ENCODE measurements around the gene ZNF853. TPM values are rescaled to one million over a fixed set of nuclear protein-coding genes. Genes with fewer than 3 reads are reported as not detected.

Gene ZNF853
- total RNA-seq, 1 experiment from 2014 or later = 12.3 TPM

GRCh38 chr7:6639627-6640026 is 24.2 kb downstream of the ZNF853 start:
- ChIA-PET CTCF (interaction anchor here (0.6 kb wide), 1 partner anchor 1508 kb away, joined by 3 read pairs; no protein-coding TSS in a partner anchor), POLR2A (no interaction called here)
- intact Hi-C loops (cut with micrococcal nuclease; ENCODE audit: unreplicated experiment) = no loop called here
- Histone ChIP-seq H3K4me1 (peaks cover 4% of the 10 kb centered on the region), H3K4me3 (ENCODE audit: low read depth, low read length) (no peak overlapping the region), H3K36me3 (ENCODE audit: control insufficient read depth, insufficient read depth, low read length) (peaks cover 3% of the 10 kb centered on the region; the same call in 1 of the 2 replicates), H3K9me3 (no peaks in the 10 kb centered on the region), H3K27me3 (replicated peaks; ENCODE audit: control insufficient read depth, insufficient read depth, low read length) (no peaks in the 10 kb centered on the region)
- no peak overlapping the region for H3K4me3 Mint-ChIP-seq (ENCODE audit: unreplicated experiment)
- no peaks in the 10 kb centered on the region for H3K27me3 Mint-ChIP-seq (ENCODE audit: insufficient read depth, unreplicated experiment)
- H3K27ac Mint-ChIP-seq (ENCODE audit: unreplicated experiment) = no peak overlapping the region
- no peaks in the 10 kb centered on the region for H3K9me3 Mint-ChIP-seq (ENCODE audit: unreplicated experiment)
- BruUV-seq (replicated peaks) = no TSS peak
- no peak for DNase-seq
- H3K4me1 Mint-ChIP-seq (ENCODE audit: low read depth, unreplicated experiment) = peaks cover 11% of the 10 kb centered on the region
- TF ChIP-seq CTCF (IDR thresholded peaks at IDR 0.05; ENCODE audit: insufficient read depth in 1 of 2, low read depth in 1 of 2, low read length in 1 of 2, severe bottlenecking in 1 of 2, unreplicated experiment in 1 of 2) = no peak
- peaks cover 24% of the 10 kb centered on the region for H3K36me3 Mint-ChIP-seq (ENCODE audit: insufficient read depth, unreplicated experiment)

- POLR2A ChIA-PET = no interaction called here
- H3K27ac Mint-ChIP-seq (ENCODE audit: unreplicated experiment) = no peak overlapping the region
- no peaks in the 10 kb centered on the region for H3K27me3 Mint-ChIP-seq (ENCODE audit: insufficient read depth, unreplicated experiment)
- CTCF ChIA-PET = interaction anchor here (0.6 kb wide), 1 partner anchor 1507 kb away, joined by 3 read pairs; no protein-coding TSS in a partner anchor
- no TSS peak for BruUV-seq (replicated peaks)
- TF ChIP-seq CTCF (IDR thresholded peaks at IDR 0.05; ENCODE audit: insufficient read depth in 1 of 2, low read depth in 1 of 2, low read length in 1 of 2, severe bottlenecking in 1 of 2, unreplicated experiment in 1 of 2) = no peak
- no peak overlapping the region for H3K4me3 ChIP-seq (ENCODE audit: low read depth, low read length)
- DNase-seq = no peak
- peaks cover 11% of the 10 kb centered on the region for H3K4me1 Mint-ChIP-seq (ENCODE audit: low read depth, unreplicated experiment)
- H3K36me3 Mint-ChIP-seq (ENCODE audit: insufficient read depth, unreplicated experiment) = peaks cover 27% of the 10 kb centered on the region
- no peaks in the 10 kb centered on the region for H3K9me3 Mint-ChIP-seq (ENCODE audit: unreplicated experiment)
- H3K4me3 Mint-ChIP-seq (ENCODE audit: unreplicated experiment) = no peak overlapping the region
- H3K36me3 ChIP-seq (ENCODE audit: control insufficient read depth, insufficient read depth, low read length) = peaks cover 5% of the 10 kb centered on the region
- H3K4me1 ChIP-seq = peaks cover 4% of the 10 kb centered on the region
- intact Hi-C loops (cut with micrococcal nuclease; ENCODE audit: unreplicated experiment) = no loop called here
- no peaks in the 10 kb centered on the region for H3K9me3 ChIP-seq
- H3K27me3 ChIP-seq (replicated peaks; ENCODE audit: control insufficient read depth, insufficient read depth, low read length) = no peaks in the 10 kb centered on the region
Measured at GRCh38 chr7:6640246-6640721, 24.9 kb downstream of the ZNF853 start.

GRCh38 chr7:6641305-6642035 is 26.1 kb downstream of the ZNF853 start:
- Histone ChIP-seq H3K36me3 (ENCODE audit: control insufficient read depth, insufficient read depth, low read length) (peaks cover 5% of the 10 kb centered on the region), H3K9me3 (no peaks in the 10 kb centered on the region), H3K27me3 (replicated peaks; ENCODE audit: control insufficient read depth, insufficient read depth, low read length) (no peaks in the 10 kb centered on the region), H3K4me3 (ENCODE audit: low read depth, low read length) (no peak overlapping the region), H3K4me1 (peaks cover under 1% of the 10 kb centered on the region; the same call in 1 of the 2 replicates)
- ChIA-PET POLR2A (no interaction called here), CTCF (no interaction called here)
- BruUV-seq (replicated peaks) = no TSS peak
- Mint-ChIP-seq H3K9me3 (ENCODE audit: unreplicated experiment) (no peaks in the 10 kb centered on the region), H3K27ac (ENCODE audit: unreplicated experiment) (no peak overlapping the region), H3K36me3 (ENCODE audit: insufficient read depth, unreplicated experiment) (peaks cover 36% of the 10 kb centered on the region), H3K27me3 (ENCODE audit: insufficient read depth, unreplicated experiment) (no peaks in the 10 kb centered on the region), H3K4me1 (ENCODE audit: low read depth, unreplicated experiment) (peaks cover 11% of the 10 kb centered on the region), H3K4me3 (ENCODE audit: unreplicated experiment) (no peak overlapping the region)
- intact Hi-C loops (cut with micrococcal nuclease; ENCODE audit: unreplicated experiment) = no loop called here
- no peak for TF ChIP-seq CTCF (IDR thresholded peaks at IDR 0.05; ENCODE audit: insufficient read depth in 1 of 2, low read depth in 1 of 2, low read length in 1 of 2, severe bottlenecking in 1 of 2, unreplicated experiment in 1 of 2)
- no peak for DNase-seq

All from Caco-2 (cell line).